Neutrophil (primary cell): ENCODE measurements around the gene BCL2L12.
"Not testable (repeated sequence)": the region's sequence is repeated elsewhere in the genome, so short reads cannot be mapped to it uniquely, and the experiment has no call there.

Experiments
- H3K27ac ChIP-seq: fragments of 200-600 bp; sonication (generic); 2 replicates; pipeline ENCODE4 v1.5.1; 2016; ENCODE audit warnings: mild to moderate bottlenecking, moderate library complexity
- H3K27me3 ChIP-seq: fragments of 200-600 bp; sonication (generic); 2 replicates; pipeline ENCODE4 v1.6.0; 2016; ENCODE audit warnings: mild to moderate bottlenecking
- H3K36me3 ChIP-seq: fragments of 200-600 bp; sonication (generic); 2 replicates; pipeline ENCODE4 v1.5.1; 2017
- H3K4me1 ChIP-seq, 2 experiments: fragments of 200-600 bp in 1 of 2; sonication (generic) in 1 of 2; 1 replicate in 1 of 2; 2 replicates in 1 of 2; pipeline versions ENCODE4 v1.5.1 to v1.6.1; 2013 to 2016; ENCODE audit warnings: low read depth in 1 of 2, low read length in 1 of 2, mild to moderate bottlenecking in 1 of 2, moderate library complexity in 1 of 2; ENCODE audit not compliant: control insufficient read depth in 1 of 2, insufficient read depth in 1 of 2
- H3K4me3 ChIP-seq, 2 experiments: fragments of 200-600 bp in 1 of 2; sonication (generic) in 1 of 2; 1 replicate in 1 of 2; 2 replicates in 1 of 2; pipeline ENCODE4 v1.5.1; 2013 to 2016; ENCODE audit warnings: low read depth in 1 of 2, low read length in 1 of 2, mild to moderate bottlenecking in 1 of 2, moderate library complexity in 1 of 2
- H3K9me3 ChIP-seq: fragments of 200-600 bp; sonication (generic); 2 replicates; pipeline ENCODE4 v1.5.1; 2016
- CTCF ChIP-seq: fragments of 200-600 bp; sonication (generic); IDR thresholded peaks from 2 replicates; pipeline ENCODE4 v1.5.1; 2016; ENCODE audit warnings: antibody characterized with exemption

BCL2L12 gene, protein sequence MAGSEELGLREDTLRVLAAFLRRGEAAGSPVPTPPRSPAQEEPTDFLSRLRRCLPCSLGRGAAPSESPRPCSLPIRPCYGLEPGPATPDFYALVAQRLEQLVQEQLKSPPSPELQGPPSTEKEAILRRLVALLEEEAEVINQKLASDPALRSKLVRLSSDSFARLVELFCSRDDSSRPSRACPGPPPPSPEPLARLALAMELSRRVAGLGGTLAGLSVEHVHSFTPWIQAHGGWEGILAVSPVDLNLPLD

DNA sequence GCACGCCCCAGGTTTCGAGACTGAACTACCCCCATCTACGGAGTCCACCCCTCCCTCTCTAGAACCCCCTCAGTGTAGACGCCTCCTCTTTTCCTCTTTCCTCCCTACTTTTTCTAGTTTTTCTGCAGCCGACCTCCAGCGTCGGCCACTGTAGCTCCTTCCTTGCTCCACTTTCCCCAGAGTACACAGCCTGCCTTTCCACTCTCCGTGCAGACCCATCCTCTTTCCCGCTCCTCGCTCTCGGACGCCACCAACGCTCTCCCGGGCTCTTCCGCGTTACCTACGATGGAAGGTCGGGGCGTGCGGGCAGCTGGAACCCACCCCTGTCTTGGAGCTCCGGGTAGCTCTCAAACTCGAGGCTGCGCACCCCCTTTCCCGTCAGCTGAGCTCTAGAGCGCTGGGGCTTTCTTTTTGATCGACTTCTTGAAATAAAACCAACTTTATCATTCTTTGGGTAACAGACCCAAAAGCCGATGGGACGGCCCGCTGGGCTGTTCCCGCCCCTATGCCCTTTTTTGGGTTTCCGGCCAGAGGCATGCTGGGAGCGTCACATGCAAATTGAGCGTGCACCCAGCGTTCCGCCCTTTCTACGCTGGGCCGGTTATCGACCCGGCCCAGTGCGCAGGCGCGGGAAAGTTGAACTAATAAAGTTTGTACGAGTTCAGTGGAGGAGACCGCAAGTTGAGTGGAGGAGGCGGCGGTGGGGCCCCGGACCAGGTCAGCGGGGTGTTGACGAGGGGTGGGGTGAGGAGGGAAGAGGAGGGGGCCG lies at the start of gene BCL2L12, which contains the start of gene IRF3:
TSS of gene BCL2L12 (plus strand) at position 583 of the 769 bp plus-strand sequence. CDS start 760 bp downstream, outside the sequence.
TSS of gene IRF3 (minus strand) at position 507 of the 769 bp plus-strand sequence. CDS start 1,019 bp downstream, outside the sequence.
- Histone ChIP-seq H3K36me3 (peaks cover 38% of the 10 kb centered on the region), H3K4me3 (peak within 1 kb of the TSS; percentile 95 to 98), H3K9me3 (no peaks in the 10 kb centered on the region), H3K27me3 (no peaks in the 10 kb centered on the region), H3K4me1 (peaks cover 31 to 33% of the 10 kb centered on the region in 2 experiments), H3K27ac (peak within 1 kb of the TSS; percentile 92)
- TF ChIP-seq CTCF = peak; percentile 37

- peaks cover 4 to 6% of the 10 kb centered on the region in 2 experiments for H3K4me1 ChIP-seq
- no peak overlapping the region for H3K27ac ChIP-seq
- H3K27me3 ChIP-seq = no peaks in the 10 kb centered on the region
- peaks cover 69% of the 10 kb centered on the region for H3K36me3 ChIP-seq
- H3K9me3 ChIP-seq = no peaks in the 10 kb centered on the region
- H3K4me3 ChIP-seq = no peak overlapping the region
- TF ChIP-seq CTCF = no peak
Observed at GRCh38 chr19:49616532-49616931, 49.2 kb upstream of the BCL2L12 start.

GRCh38 chr19:49616945-49617344 lies 48.8 kb upstream of the BCL2L12 start:
- H3K27me3 ChIP-seq = no peaks in the 10 kb centered on the region
- H3K9me3 ChIP-seq = no peaks in the 10 kb centered on the region
- H3K27ac ChIP-seq = no peak overlapping the region
- no peak overlapping the region for H3K4me3 ChIP-seq
- no peak for TF ChIP-seq CTCF
- peaks cover 4 to 6% of the 10 kb centered on the region in 2 experiments for H3K4me1 ChIP-seq
- peaks cover 73% of the 10 kb centered on the region for H3K36me3 ChIP-seq

GRCh38 chr19:49617860-49618259 lies 47.9 kb upstream of the BCL2L12 start:
- H3K9me3 ChIP-seq, H3K4me1 ChIP-seq, H3K27me3 ChIP-seq, H3K27ac ChIP-seq, H3K4me3 ChIP-seq: not testable (repeated sequence)
- H3K36me3 ChIP-seq = peaks cover 74% of the 10 kb centered on the region

GRCh38 chr19:49624967-49625910 lies 40.5 kb upstream of the BCL2L12 start:
- H3K9me3 ChIP-seq = no peaks in the 10 kb centered on the region
- H3K4me3 ChIP-seq = no peak overlapping the region
- no peak overlapping the region for H3K27ac ChIP-seq
- no peaks in the 10 kb centered on the region for H3K4me1 ChIP-seq
- TF ChIP-seq CTCF = no peak
- no peaks in the 10 kb centered on the region for H3K27me3 ChIP-seq
- peaks cover 61% of the 10 kb centered on the region for H3K36me3 ChIP-seq
